Measurements from ENCODE around the gene RLIM.
"Not testable (repeated sequence)": the region's sequence is repeated elsewhere in the genome, so short reads cannot be mapped to it uniquely, and the experiment has no call there.

Gene RLIM, protein sequence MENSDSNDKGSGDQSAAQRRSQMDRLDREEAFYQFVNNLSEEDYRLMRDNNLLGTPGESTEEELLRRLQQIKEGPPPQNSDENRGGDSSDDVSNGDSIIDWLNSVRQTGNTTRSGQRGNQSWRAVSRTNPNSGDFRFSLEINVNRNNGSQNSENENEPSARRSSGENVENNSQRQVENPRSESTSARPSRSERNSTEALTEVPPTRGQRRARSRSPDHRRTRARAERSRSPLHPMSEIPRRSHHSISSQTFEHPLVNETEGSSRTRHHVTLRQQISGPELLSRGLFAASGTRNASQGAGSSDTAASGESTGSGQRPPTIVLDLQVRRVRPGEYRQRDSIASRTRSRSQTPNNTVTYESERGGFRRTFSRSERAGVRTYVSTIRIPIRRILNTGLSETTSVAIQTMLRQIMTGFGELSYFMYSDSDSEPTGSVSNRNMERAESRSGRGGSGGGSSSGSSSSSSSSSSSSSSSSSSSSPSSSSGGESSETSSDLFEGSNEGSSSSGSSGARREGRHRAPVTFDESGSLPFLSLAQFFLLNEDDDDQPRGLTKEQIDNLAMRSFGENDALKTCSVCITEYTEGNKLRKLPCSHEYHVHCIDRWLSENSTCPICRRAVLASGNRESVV

DNA sequence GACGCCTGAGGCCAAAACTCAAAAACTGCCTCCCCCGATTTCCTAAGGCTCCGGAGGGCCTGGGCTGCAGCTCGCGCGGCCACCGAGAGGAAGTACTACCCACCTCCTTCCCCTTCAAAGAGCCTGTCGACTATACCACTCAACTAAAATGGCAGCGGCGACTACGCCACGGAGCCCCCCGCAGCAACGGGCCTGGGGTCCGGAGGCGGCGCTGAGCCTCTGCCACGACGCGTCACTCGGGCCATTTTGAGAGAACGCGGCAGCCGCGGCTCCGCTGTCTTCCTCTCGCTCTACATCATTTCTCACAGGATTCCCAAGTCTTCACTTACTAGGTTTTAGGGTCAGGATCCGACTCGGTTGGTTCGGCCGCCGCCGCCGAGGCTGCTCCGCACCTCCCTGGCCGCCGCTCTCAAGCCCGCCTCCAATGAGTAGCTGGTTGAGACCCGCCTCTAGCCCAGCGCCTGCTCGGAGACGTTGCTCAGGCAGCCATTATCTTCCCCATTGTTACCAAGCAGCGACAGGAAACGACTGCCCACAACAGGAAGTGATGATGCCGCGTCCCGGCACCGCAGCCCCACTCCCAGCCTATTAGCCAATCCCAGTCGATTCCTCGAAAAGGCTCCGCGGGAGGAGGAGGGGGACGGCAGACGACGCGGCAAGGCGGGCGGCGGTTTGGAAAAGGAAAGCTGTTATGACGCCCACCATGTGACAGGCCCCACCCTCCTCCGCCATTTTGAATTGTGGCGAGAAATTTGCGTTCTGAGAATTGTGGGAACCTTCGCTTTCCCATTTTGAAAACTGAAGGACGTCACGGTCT lies at the start of gene RLIM:
TSS of gene RLIM (minus strand) at position 532 of the 817 bp plus-strand sequence. CDS start 18,647 bp downstream, outside the sequence.
- DNase-seq, result peak; percentile 94

DNA sequence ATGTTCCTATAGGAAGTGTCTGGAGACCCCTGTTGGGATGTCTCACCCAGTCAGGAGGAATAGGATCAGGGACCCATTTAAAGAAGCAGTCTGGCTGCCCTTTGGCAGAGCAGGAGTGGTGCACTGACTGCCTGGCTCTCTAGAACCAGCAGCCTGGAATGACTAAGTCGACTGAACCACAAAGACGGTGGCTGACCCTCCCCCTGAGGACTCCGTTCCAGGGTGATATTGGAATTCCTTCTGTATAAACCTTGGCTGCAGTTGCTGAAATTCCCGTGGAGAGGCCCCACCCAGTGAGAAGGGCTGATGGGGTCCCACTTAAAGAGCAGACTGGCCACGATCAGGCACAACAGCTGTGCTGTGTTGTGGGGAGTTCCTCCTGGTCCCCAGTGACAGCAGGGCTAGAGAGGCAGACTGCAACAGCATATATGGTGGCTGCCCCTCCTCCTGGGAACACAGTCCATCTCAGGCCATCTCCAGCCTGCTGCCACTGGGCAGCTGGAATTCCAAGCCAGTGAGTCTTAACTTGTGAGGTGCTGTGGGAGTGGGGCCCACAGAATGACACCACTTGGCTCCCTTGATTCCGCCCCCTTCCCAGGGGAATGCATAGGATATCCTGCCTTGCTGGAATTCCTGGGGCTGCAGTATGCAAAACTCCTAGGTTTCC lies 41.8 kb upstream of the RLIM start:
- no peak for DNase-seq

DNA sequence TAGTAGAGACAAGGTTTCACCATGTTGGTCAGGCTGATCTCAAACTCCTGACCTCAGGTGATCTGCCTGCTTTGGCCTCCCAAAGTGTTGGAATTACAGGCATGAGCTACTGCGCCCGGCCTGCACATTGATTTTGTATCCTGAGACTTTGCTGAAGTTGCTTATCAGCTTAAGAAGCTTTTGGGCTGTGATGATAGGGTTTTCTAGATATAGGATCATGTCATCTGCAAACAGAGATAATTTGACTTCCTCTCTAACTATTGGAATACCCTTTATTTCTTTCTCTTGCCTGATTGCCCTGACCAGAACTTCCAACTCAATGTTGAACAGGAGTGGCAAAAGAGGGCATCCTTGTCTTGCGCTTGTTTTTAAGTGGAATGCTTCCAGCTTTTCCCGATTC lies 40.5 kb upstream of the RLIM start:
- not testable (repeated sequence) for DNase-seq

DNA sequence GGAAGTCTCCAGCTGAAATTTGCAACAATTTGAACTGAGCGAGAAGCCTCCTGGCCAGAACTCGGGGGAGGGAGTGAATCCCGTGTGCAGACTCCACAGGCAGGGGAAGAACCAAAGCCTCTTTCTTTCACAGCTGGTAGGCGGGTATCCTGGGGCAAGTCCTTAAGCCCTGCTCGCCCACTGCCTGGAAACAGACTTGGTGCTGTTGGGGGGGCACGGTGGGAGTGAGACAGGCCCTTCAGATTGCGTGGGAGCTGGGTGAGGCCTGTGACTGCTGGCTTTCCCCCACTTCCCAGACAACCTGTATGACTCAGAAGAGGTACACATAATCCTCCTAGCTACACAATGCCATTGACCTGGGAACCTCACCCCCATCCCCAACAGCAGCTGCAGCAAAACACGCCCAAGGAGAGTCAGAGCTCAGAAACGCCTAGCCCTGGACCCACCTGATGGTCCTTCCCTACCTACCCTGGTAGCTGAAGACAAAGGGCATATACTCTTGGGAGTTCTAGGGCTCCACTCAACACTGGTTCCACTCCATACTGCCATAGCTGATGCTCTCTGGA lies 22.4 kb upstream of the RLIM start:
- no peak for DNase-seq

DNA sequence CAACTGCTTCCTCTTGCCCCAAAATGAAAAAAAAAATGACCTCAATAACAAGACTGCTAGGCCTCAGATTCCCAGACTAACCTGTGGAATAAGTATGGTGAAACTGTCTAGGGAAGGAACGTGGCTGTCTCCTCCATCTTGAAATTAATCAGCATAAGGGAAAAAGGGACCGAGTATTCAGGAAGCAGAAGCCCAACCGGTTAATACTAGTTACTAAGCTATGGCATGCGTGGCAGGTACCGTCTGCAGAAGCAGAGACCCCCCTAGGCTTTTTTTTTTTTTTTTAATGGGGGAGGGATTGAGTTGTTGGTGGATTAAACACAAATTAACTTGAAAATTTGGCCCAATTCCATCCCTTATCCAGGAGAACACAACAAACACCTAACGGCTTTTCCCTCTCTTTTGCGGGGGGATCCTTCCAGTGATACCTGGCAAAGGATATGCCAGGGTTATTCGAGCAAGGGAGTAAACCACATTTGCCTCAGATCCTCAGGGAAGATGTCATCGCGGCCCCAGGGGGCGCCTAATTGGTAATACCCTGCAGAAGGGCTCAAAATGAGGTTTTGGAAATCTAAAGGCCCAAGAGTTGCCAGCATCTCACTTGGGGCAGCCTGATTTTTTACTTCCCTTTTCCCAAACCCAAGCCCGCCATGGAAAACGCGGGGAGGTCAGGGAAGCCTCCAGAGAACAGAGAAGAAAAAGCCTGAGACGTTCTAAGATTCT lies 893 bp downstream of the RLIM start:
- DNase-seq, result peak; percentile 4

DNA sequence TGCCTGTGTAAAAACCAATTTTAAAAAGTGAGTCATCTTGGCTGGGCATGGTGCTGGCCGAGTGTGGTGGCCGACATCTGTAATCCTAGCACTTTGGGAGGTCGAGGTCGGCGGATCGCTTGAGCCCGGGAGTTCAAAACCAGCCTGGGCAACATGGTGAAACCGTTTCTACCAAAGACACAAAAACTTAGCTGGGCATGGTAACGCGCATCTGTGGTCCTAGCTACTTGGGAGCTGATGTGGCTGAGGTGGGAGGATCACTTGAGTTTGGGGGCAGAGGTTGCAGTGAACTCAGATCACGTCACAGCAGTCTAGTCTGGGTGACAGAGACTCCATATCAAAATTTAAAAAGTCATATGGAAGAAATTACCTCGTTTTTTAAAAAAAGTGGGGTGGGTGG lies 7.6 kb downstream of the RLIM start:
- DNase-seq, result no peak

DNA sequence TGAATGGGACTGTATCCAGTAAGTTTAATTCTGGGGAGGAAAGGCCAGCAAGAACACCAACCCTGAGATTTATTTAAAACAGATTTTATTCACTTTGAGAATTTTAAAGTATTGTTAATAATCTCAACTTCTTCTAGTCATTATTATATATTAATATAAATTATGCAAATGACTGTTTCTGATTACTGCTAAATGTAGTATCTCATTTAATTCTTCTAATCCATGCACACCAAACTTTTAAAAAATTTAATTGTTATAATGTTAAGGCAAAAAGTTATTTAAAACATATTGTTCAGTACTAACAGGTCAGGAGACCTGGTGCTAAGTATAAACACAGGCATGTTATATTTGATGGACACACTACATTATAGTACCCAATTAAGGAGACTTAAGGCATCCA lies 8.1 kb downstream of the RLIM start:
- DNase-seq, result no peak

DNA sequence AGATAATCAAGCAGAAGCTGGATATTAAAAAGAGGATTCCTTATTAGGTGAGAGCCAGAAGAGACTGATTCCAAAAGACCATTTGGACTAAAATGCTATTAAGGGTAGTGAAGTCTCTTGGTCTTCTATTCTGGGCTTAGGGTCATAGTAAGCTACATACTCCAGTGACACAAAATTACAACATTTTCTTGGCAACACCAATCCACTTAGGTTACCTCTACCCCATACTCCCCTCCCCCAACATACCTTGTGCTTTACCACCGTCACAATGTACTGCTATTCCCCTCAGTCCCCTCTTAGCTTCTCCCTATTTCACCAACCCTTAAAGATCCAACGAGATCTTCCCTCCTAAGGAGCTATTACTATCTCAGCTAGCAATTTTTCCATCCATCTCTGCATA lies 11.4 kb downstream of the RLIM start:
- DNase-seq, result no peak

DNA sequence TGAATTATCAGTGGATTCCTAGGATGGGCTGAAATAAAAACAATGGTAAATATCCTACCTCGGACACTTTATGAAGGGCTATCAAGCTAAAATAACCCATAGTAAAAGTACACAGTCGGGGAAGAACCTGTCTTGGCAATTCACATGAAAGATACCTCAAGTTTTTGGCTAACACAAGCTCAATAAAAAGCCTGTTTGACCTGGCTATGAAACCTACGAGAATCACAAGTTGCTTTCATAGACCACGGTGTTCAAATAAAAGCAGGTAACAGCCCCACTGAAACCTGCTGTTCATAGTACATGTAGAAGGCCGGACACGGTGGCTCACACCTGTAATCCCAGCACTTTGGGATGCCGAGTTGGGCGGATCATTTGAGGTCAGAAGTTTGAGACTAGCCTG lies 12.3 kb downstream of the RLIM start:
- no peak for DNase-seq

DNA sequence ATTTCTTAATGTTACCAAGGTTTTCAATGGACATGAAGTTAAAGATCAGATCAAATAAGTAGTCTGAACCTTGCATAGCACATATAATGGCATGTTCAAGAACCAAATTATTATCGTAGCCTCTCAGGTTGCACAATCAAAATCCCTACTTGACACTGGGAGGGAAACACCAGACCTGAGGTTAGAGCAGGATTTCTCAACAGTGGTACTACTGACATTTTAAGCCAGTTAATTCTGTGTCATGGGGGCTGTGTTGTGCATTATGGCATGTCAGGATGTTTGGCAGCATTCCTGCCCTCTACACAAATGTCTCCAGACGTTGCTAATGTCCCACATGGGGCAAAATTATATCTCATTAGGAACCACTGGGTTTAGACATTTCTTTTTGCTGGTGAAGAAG lies 20.8 kb downstream of the RLIM start:
- DNase-seq, result no peak

DNA sequence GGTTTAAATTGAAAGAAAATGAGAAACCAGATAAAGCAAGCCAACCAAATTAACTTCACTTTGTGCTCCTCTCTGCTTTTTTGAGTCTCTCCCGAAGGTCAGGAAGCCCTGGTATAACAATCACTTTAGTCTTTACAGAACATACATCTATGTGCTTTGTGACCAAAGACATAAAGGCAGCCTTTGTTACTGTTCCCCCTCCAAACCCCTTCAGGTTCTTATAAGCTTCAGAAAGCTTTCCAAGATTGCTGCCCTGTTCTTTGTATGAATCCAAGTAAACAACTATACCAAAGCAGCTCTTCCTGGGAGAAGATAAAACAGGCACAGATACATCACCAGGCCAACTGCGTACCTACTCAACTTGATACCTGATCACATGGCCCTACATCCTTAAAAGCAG lies 28.7 kb downstream of the RLIM start:
- no peak for DNase-seq

DNA sequence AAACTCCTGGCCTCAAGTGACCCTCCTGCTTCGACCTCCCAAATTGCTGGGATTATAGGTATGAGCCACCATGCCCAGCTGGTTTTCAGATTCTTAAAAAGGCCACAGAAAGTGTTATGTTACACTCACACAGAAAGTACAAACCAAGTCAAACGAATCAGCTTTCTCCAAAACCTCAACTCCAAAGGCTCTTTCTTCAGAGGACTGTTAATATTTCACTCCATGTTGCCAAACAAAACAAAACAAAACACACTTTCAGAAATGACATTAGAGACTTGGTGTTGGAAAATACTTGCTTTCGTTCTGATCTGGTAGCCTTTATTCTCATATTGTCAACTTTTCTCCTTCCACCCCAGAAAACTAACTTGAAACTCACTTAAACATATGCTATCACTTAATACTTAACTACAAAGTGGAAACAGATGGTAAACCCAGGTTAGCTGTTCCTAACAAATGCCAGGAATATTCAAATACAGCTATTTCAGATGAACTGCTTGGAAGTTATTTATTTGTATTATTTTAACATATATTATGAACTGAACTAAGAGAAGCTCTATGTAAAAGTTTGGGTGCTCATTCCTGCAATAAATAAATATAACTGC lies 34.7 kb downstream of the RLIM start:
- no peak for DNase-seq

DNA sequence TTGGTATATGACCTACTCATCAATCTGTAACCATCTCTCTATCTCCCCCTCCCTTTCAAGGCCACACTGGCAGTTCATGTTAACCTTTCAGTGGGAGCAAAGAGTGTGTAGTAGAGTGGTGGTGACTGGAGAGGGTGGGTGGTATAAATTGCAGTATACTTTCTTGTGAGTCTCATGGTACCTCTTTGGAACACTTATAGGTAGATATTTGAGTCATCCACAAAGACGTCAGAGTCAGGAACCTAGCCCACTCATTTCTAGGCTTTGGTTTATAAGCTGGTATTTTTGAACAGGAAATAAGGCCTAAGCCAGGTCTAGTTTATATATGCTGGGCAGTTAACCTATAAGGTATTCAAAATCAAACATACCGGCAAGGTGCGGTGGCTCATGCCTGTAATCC lies 36.3 kb downstream of the RLIM start:
- no peak for DNase-seq

DNA sequence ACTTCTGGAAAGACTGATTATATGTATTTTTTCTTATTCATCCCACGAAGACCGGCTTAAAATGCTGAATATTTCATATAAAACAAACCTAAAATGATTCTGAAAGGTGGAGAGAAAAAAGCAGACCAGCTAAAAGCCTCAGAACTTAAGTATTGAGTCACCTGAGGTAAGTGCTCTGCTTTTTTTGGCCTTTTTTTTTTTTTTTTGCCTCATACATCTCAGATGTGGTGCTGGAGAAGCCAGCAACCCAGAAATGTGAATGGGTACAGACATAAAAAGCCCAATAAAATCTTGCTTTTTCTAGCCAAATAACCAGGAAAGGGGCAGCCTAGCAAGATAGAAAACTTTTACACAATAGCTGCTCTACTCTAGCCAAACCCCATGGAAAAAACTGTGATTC lies 57.0 kb downstream of the RLIM start:
- DNase-seq, result no peak

DNA sequence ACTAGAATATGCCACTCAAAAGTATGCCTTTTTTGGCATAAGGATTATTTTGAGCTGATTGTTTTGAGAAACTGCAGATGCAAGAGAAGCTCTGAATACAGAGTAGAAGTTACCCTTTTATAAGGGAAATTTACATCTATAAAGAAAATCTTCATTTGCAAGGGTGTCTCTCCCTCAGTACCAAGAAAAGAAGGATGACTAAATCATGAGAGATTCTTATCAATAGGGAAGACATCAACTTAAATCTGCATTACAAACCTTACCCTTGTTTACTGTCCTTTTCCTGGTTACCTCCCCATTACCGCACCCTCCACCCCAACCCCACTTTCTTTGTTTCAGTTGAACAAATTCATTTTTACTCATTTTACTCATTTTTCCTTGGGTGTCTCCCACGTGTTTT lies 62.5 kb downstream of the RLIM start:
- DNase-seq, result no peak

DNA sequence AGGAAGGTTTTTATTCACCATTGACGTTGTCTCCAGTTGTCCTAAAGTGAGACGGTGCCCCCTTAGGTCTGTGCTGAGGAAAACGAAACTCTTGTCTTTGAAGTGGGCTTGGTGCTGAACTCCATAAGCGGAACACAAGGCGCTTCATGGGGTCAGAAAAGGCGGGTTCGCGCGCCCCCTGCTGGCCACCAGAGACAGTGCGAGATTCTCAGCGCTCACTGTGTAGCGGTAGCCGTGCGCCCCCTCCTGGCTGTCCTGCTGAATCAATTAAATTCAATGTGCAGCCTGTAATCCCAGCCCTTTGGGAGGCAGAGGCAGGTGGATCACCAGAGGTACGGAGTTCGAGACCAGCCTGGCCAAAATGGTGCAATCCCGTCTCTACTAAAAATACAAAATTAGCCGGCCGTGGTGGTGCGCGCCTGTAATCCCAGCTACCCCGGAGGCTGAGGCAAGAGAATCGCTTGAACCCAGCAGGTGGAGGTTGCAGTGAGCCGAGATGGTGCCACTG lies 64.1 kb downstream of the RLIM start:
- DNase-seq, result peak; percentile 80

DNA sequence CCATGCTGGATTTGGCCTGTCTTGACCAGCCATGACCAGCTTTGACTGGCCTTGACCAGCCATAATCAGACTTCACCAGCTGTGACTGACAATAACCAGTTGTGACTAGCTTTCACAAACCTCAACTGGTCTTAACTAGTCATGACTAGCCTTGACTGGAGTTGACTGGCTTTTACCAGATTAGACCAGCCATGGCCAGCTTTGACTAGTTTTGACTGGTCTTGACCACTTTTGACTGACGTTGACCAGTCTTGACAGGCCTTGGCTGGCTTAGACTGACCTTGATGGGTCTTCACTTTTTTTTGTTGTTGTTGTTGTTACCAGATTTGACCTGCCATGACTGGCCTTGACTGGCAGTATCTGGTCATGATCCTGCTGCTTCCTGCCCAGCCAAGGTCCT lies 67.4 kb downstream of the RLIM start:
- no peak for DNase-seq

DNA sequence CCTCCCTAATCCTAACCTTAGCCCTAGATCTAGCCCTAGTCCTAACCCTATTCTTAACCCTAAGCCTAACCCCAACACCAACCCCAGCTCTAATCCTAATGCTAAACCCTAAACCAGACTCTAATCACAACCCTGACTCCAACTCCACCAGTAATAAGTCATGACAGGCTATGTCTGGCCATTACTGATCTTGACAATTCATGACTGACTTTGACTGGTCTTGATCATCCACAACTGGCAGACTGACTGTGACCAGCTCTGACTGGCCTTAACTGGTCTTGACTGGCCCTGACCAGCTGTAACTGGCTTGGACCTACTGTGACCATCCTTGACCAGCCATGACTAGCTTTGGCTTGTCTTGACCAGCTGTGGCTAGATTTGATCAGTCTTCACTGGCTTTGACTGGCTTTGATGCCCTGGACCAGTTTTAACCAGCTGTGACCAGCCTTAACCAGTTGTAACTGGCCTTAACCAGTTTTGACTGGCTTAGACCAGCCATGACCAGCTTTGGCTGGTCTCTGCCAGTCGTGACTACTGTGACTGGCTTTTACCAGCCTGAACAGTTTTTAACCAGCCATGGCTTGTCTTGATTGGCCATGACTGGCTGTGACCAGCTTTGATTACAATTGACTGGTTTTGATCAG lies 68.4 kb downstream of the RLIM start:
- no peak for DNase-seq

DNA sequence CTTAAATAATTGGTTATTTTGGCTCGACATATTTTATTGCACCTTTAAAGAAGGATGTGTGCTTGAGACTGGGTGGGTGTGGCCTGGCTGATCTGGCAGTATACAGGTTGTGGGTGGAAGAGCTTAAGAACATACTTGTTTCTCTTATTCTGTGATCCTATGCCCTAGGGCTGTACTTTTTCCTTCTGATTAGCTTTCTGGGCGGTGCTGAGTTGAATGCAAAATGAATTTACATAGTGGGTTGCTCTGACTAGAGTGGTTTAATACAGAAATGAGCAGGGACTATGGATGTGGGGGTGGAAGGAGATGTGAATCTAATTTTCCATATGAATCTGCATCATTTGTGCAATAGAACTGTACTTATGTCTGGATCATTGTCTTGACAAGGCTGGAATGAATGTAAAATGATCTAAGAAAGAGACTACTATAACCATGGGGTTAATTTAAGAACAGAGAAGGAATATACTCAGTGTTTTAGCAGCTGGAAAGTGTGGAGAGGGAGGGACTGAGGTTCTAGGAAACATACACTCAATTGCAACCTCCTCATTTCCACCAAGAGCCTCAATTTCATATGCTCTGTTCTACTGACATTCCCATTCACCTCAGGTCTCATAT lies 73.7 kb downstream of the RLIM start:
- DNase-seq, result no peak

DNA sequence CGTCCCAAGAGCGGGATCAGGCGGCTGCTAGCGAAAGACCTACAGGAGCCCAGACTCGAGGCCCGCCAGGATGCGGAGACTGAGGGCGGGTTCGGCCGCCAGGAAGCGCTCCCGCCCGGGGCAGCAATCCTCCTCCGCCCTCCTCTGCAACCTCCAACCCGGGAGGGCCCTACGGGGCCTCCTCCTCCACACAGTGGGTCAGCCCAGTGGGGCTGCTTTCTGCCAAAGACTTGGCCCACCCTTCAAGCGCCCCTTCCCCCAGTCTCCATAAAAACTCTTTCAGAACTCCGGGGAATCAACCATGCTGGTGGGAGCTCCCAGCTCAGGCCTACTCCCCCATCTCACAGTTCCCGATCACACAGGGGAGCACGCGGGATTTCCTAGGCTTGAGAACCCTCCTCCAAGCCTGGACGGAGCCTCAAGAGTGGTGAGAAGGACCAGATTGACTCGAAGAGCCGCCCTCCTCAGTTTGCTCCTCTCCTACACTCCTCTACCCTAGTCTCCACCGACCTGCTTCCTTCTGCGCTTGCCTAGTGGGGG lies 77.5 kb downstream of the RLIM start:
- no peak for DNase-seq

Measured in RPMI8226 (cell line).